HepG2 (cell line): ENCODE results near the gene MBOAT7. TPM values are rescaled to one million over a fixed set of nuclear protein-coding genes. Genes with fewer than 3 reads are reported as not detected.

ENCODE experiments used
- ATAC-seq: fragments of 200-7000 bp; cut with Tn5 transposase; 3 replicates; pipeline ENCODE4 v1.9.1; 2020; ENCODE audit warnings: mild to moderate bottlenecking, moderate library complexity
- BruUV-seq: library from RNA; stranded (reverse); fragments of 400-500 nt; replicated peaks from 2 replicates; lab custom pipeline; 2021; lab: Mats Ljungman, UMichigan
- CTCF ChIA-PET: fragments of 300-600 bp; formaldehyde crosslinking; extraction: SDS; loops from one replicate; lab custom pipeline; 2021; ENCODE audit warnings: low total read pairs, inconsistent platforms, low intra/inter-chr PET ratio; lab: Yijun Ruan, JAX
- POLR2A ChIA-PET: fragments of 350-600 bp; sonication (Branson Sonifier 250); formaldehyde crosslinking; loops from one replicate; lab custom pipeline; 2020; ENCODE audit warnings: antibody characterized with exemption, inconsistent platforms; lab: Yijun Ruan, JAX
- DNase-seq: peaks from one replicate; pipeline ENCODE4 v3.0.0-alpha.2; 2015; ENCODE audit warnings: low spot score
- FAIRE-seq: peaks from 3 replicates; lab custom pipeline; 2011; peaks lifted over from hg19 to GRCh38; lab: Jason Lieb, UNC
- H2AFZ ChIP-seq: one replicate; pipeline ENCODE4 v1.6.1; 2011; ENCODE audit warnings: low read length, inconsistent platforms
- H3K27ac ChIP-seq: fragments of 300-600 bp; 3 replicates; pipeline ENCODE4 v1.8.0; 2011; ENCODE audit warnings: mixed run types, mild to moderate bottlenecking, mixed read lengths, low read length, inconsistent platforms; ENCODE audit not compliant: insufficient read depth; ENCODE audit errors: extremely low read length
- H3K27me3 ChIP-seq, 2 experiments: fragments of 200-600 bp in 1 of 2; 2 replicates in 1 of 2; 3 replicates in 1 of 2; pipeline versions ENCODE4 v1.6.0 to v1.8.0; 2011; ENCODE audit warnings: low read length in 2 of 2, mild to moderate bottlenecking in 2 of 2, moderate library complexity in 2 of 2, inconsistent platforms in 1 of 2; ENCODE audit not compliant: insufficient read depth in 2 of 2, control insufficient read depth in 1 of 2
- H3K36me3 ChIP-seq, 2 experiments: fragments of 200-600 bp in 1 of 2; replicated peaks in 1 of 2; 2 replicates in 1 of 2; 3 replicates in 1 of 2; pipeline versions ENCODE4 v1.5.1 to v1.8.0; 2011; ENCODE audit warnings: low read length in 2 of 2, inconsistent platforms in 1 of 2; ENCODE audit not compliant: insufficient read depth in 2 of 2, control insufficient read depth in 1 of 2
- H3K4me1 ChIP-seq: 2 replicates; pipeline ENCODE4 v1.5.1; 2012; ENCODE audit warnings: low read length, inconsistent platforms; ENCODE audit not compliant: insufficient read depth
- H3K4me2 ChIP-seq: 2 replicates; pipeline ENCODE4 v1.6.0; 2011; ENCODE audit warnings: low read depth, low read length, inconsistent platforms
- H3K4me3 ChIP-seq, 3 experiments: fragments of 200-600 bp in 1 of 3; sonication (generic), shearing (Covaris generic) in 1 of 3; replicated peaks in 1 of 3; 2 replicates each; pipeline ENCODE4 v1.5.1; 2011 to 2016; ENCODE audit warnings: low read length in 3 of 3, inconsistent platforms in 2 of 3, low read depth in 2 of 3, mild to moderate bottlenecking in 2 of 3, control low read depth in 1 of 3, mixed read lengths in 1 of 3; ENCODE audit not compliant: insufficient read depth in 1 of 3
- H3K79me2 ChIP-seq: one replicate; pipeline ENCODE4 v1.6.1; 2011; ENCODE audit warnings: low read length, inconsistent platforms; ENCODE audit not compliant: insufficient read depth
- H3K9ac ChIP-seq: 2 replicates; pipeline ENCODE4 v1.6.0; 2011; ENCODE audit warnings: mild to moderate bottlenecking, low read depth, low read length, inconsistent platforms; ENCODE audit not compliant: insufficient read depth
- H3K9me3 ChIP-seq: 2 replicates; pipeline ENCODE4 v1.5.1; 2012; ENCODE audit warnings: mild to moderate bottlenecking, low read length
- H4K20me1 ChIP-seq: 2 replicates; pipeline ENCODE4 v1.6.0; 2011; ENCODE audit warnings: inconsistent platforms, mild to moderate bottlenecking, low read length, moderate library complexity; ENCODE audit not compliant: insufficient read depth
- CBX2 ChIP-seq, 2 experiments: fragments of 200-600 bp in 1 of 2; sonication (generic); formaldehyde crosslinking in 1 of 2; IDR thresholded peaks; 2 replicates each; pipeline versions ENCODE4 v1.7.0 to v1.8.1; 2018 to 2022; ENCODE audit warnings: low read depth in 2 of 2, low read length in 1 of 2, mild to moderate bottlenecking in 1 of 2, missing genetic modification reagents in 1 of 2
- ERF ChIP-seq: IDR thresholded peaks from 2 replicates; pipeline ENCODE4 v1.6.1; 2018; ENCODE audit warnings: missing biosample characterization, missing genetic modification reagents
- ESRRA ChIP-seq: sonication (generic); formaldehyde crosslinking; IDR thresholded peaks from 2 replicates; pipeline ENCODE4 v1.5.1; 2020; ENCODE audit warnings: mild to moderate bottlenecking, low read depth, missing genetic modification reagents
- HNRNPLL ChIP-seq: fragments of 200-400 bp; formaldehyde crosslinking; IDR thresholded peaks from 2 replicates; pipeline ENCODE4 v1.6.1; 2017; ENCODE audit warnings: mild to moderate bottlenecking, low read depth, low read length; ENCODE audit not compliant: poor library complexity, severe bottlenecking
- MBNL3 ChIP-seq: fragments of 250-450 bp; sonication (Bioruptor Pico); conservative IDR thresholded peaks from 2 replicates; pipeline ENCODE4 v1.8.0; 2022; ENCODE audit warnings: mild to moderate bottlenecking, inconsistent platforms
- MTA1 ChIP-seq: sonication (generic); formaldehyde crosslinking; IDR thresholded peaks from 2 replicates; pipeline ENCODE4 v1.4.0; 2020; ENCODE audit warnings: missing genetic modification reagents, mild to moderate bottlenecking, borderline replicate concordance
- PHF20 ChIP-seq: sonication (generic); formaldehyde crosslinking; IDR thresholded peaks from 2 replicates; pipeline ENCODE4 v1.5.0; 2020; ENCODE audit warnings: mild to moderate bottlenecking, missing genetic modification reagents
- YY1 ChIP-seq: IDR thresholded peaks from 2 replicates; pipeline ENCODE4 v1.6.1; 2011; ENCODE audit warnings: low read length, low read depth, moderate library complexity, mild to moderate bottlenecking; ENCODE audit not compliant: insufficient read depth, insufficient replicate concordance
- ZNF34 ChIP-seq: sonication (generic); formaldehyde crosslinking; IDR thresholded peaks from 2 replicates; pipeline ENCODE4 v1.4.0; 2020; ENCODE audit warnings: mild to moderate bottlenecking, missing genetic modification reagents, borderline replicate concordance
- ZNF546 ChIP-seq: sonication (generic); formaldehyde crosslinking; conservative IDR thresholded peaks from 2 replicates; pipeline ENCODE4 v1.8.1; 2023; ENCODE audit warnings: mild to moderate bottlenecking, missing genetic modification reagents
- ZNF563 ChIP-seq: sonication (generic); formaldehyde crosslinking; IDR thresholded peaks from 2 replicates; pipeline ENCODE4 v1.8.0; 2022; ENCODE audit warnings: mild to moderate bottlenecking, moderate library complexity, missing genetic modification reagents
- WGBS: methylation state at CpG from one replicate; pipeline ENCODE4 v1.1.6; 2017; ENCODE audit warnings: low lambda C conversion rate; 5-methylcytosine and 5-hydroxymethylcytosine counted together
- in situ Hi-C: cut with HindIII; loops from 2 replicates; pipeline ENCODE4 v1.10.0; 2017; ENCODE audit warnings: low pct_unique_long_range_greater_than_20kb; ENCODE audit not compliant: extremely low pct_ligation_motif_present
- intact Hi-C: fragments of 100-400 bp; cut with micrococcal nuclease; formaldehyde crosslinking; loops from one replicate; pipeline ENCODE4 v1.10.0; 2022; ENCODE audit not compliant: unreplicated experiment
- polyA plus RNA-seq, 8 experiments: library from polyadenylated mRNA; depleted of rRNA in 3 of 8; stranded (reverse) in 7 of 8; unstranded in 1 of 8; fragments of >200 nt; fragmentation: Illumina TruSeq in 4 of 8; extraction: Trizol in 4 of 8; gene quantifications; 2 replicates each; pipeline versions ENCODE4 v1.2.1 to v1.2.3, GENCODE V29; 2011 to 2016; ENCODE audit warnings: low read depth in 4 of 8, missing spikeins in 1 of 8, mixed read lengths in 1 of 8; ENCODE audit not compliant: insufficient read depth in 1 of 8
- total RNA-seq, 5 experiments: library from RNA; depleted of rRNA; stranded (reverse); fragments of >200 nt; fragmentation: Illumina TruSeq; extraction: Trizol; gene quantifications; 2 replicates each; pipeline ENCODE4 v1.2.3, GENCODE V29; 2016; ENCODE audit warnings: low read depth in 1 of 5
- TF ChIP-seq, protein P1 (sequence below): sonication (generic); formaldehyde crosslinking; IDR thresholded peaks from 2 replicates; pipeline ENCODE4 v1.8.1; 2023; ENCODE audit warnings: mild to moderate bottlenecking, missing genetic modification reagents
- TF ChIP-seq, protein P2 (sequence below), 2 experiments: IDR thresholded peaks; 2 replicates each; pipeline ENCODE4 v1.6.1; 2011 to 2012; ENCODE audit warnings: low read length in 2 of 2, borderline replicate concordance in 1 of 2, low read depth in 1 of 2, mild to moderate bottlenecking in 1 of 2, moderate library complexity in 1 of 2

MBOAT7 gene
- total and polyA plus RNA-seq, 2 of the 13 experiments (the other 11 are each of a cell fraction or from before 2014, with no cell fraction given): 22.2 to 25.5 TPM

DNA sequence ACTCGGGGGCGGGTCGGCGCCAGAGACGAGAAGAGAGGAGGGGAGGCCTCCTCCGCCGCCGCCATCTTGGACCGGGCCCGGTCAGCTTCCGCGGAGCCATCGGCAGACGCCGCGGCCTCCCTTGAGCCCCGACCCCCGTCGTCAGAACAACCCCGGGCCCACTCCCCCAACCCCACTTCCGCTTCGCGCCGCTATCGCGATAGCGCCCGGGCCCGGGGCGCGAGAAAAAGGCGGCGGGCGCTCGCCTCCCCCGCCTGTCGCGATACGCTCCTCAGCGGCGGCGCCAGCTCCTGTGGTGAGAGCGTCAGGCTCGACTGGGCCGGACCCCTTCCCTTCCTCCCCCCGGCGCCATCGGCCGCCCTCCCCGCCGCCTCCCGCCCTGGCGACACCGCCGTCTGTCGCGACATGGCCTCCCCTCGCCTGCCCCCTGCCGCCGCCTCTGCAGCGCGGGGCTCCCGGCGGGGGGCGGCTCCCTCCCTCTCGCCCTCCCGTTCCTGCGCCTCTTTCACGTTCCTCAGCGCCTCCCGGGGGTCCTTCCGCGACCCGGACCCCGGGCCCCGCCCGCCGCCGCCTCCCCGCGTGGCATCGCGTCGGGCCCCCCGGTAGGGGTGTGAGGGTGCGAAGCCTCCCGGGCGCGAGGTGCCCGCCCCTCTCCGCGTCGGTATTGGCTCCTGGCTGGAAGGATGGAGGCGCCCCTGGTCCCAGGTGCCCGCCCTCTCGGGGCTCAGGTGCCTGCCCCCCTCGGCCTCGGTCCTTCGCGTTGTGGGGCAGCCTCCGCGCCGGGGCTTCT lies 51.5 kb downstream of the MBOAT7 start, which contains the start of gene CNOT3:
Gene CNOT3 (plus strand): TSS at position 64 of the 790 bp plus-strand sequence. CDS start 5,217 bp downstream, outside the sequence.
- BruUV-seq: no TSS peak
- H3K27me3 ChIP-seq: no peaks in the 10 kb centered on the region; a peak in 1 of 5 replicates
- no peak for FAIRE-seq
- TF ChIP-seq ZNF546 (CRISPR knock-in tag): 0 out of 2 replicates have a peak, but pooled peaks have one; percentile 57
- peak; percentile 47; the same call in 1 of the 2 replicates for TF ChIP-seq ESRRA (CRISPR knock-in tag)
- TF ChIP-seq MTA1 (CRISPR knock-in tag): no peak
- no peak for TF ChIP-seq HNRNPLL
- no peak for TF ChIP-seq MBNL3 (CRISPR knock-in tag)
- TF ChIP-seq, protein P1, sequence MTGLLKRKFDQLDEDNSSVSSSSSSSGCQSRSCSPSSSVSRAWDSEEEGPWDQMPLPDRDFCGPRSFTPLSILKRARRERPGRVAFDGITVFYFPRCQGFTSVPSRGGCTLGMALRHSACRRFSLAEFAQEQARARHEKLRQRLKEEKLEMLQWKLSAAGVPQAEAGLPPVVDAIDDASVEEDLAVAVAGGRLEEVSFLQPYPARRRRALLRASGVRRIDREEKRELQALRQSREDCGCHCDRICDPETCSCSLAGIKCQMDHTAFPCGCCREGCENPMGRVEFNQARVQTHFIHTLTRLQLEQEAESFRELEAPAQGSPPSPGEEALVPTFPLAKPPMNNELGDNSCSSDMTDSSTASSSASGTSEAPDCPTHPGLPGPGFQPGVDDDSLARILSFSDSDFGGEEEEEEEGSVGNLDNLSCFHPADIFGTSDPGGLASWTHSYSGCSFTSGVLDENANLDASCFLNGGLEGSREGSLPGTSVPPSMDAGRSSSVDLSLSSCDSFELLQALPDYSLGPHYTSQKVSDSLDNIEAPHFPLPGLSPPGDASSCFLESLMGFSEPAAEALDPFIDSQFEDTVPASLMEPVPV (CRISPR knock-in tag): 0 out of 2 replicates have a peak, but pooled peaks have one; percentile 61
- peak; percentile 18; the same call in 1 of the 2 replicates for TF ChIP-seq PHF20 (CRISPR knock-in tag)
- peak; percentile 72; the same call in 1 of the 2 replicates for TF ChIP-seq ZNF563 (CRISPR knock-in tag)
- TF ChIP-seq CBX2 (IDR thresholded peaks at IDR 0.05; ENCODE audit: low read depth, low read length): peak; percentile 99
- TF ChIP-seq CBX2 (CRISPR knock-in tag; IDR thresholded peaks at IDR 0.05; ENCODE audit: low read depth): no peak
- TF ChIP-seq ZNF34: no peak
- peak; percentile 43 for TF ChIP-seq ERF (CRISPR knock-in tag)
- TF ChIP-seq YY1: peak; percentile 97
- TF ChIP-seq, protein P2, sequence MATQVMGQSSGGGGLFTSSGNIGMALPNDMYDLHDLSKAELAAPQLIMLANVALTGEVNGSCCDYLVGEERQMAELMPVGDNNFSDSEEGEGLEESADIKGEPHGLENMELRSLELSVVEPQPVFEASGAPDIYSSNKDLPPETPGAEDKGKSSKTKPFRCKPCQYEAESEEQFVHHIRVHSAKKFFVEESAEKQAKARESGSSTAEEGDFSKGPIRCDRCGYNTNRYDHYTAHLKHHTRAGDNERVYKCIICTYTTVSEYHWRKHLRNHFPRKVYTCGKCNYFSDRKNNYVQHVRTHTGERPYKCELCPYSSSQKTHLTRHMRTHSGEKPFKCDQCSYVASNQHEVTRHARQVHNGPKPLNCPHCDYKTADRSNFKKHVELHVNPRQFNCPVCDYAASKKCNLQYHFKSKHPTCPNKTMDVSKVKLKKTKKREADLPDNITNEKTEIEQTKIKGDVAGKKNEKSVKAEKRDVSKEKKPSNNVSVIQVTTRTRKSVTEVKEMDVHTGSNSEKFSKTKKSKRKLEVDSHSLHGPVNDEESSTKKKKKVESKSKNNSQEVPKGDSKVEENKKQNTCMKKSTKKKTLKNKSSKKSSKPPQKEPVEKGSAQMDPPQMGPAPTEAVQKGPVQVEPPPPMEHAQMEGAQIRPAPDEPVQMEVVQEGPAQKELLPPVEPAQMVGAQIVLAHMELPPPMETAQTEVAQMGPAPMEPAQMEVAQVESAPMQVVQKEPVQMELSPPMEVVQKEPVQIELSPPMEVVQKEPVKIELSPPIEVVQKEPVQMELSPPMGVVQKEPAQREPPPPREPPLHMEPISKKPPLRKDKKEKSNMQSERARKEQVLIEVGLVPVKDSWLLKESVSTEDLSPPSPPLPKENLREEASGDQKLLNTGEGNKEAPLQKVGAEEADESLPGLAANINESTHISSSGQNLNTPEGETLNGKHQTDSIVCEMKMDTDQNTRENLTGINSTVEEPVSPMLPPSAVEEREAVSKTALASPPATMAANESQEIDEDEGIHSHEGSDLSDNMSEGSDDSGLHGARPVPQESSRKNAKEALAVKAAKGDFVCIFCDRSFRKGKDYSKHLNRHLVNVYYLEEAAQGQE (IDR thresholded peaks at IDR 0.05; ENCODE audit: borderline replicate concordance in 1 of 2, low read depth in 1 of 2, low read length in 2 of 2): peak in 1 of 2 experiments; percentile 41; a peak in 1 of 4 replicates

More for the DNA sequence above, 51.5 kb downstream of the MBOAT7 start, which contains the start of gene CNOT3:
- peak within 1 kb of the TSS; percentile 94 for H3K4me2 ChIP-seq
- H3K9me3 ChIP-seq: peaks cover 5% of the 10 kb centered on the region
- WGBS: no CpG with 5 or more reads among the region's 103 CpGs
- H3K4me3 ChIP-seq: peak within 1 kb of the TSS; percentile 74 to 86 (median 82)
- ChIA-PET POLR2A (interaction anchor here (1.0 to 2.8 kb wide), 22 partner anchors 10 to 979 kb away, joined by 3 to 73 read pairs (median 5); partner anchors contain the start of genes LENG1, LENG8, LENG9 and MBOAT7), CTCF (no interaction called here)
- H3K36me3 ChIP-seq: peaks cover 20 to 33% of the 10 kb centered on the region in 2 experiments
- no peak for DNase-seq
- in situ Hi-C loops: no loop called here
- ATAC-seq: no peak
- H2AFZ ChIP-seq: peak within 1 kb of the TSS; percentile 72
- peak within 1 kb of the TSS; percentile 97 for H3K9ac ChIP-seq
- peak within 1 kb of the TSS; percentile 88 for H3K27ac ChIP-seq
- peaks cover 39% of the 10 kb centered on the region for H3K79me2 ChIP-seq
- H3K4me1 ChIP-seq: peaks cover 42% of the 10 kb centered on the region
- H4K20me1 ChIP-seq: peaks cover 10% of the 10 kb centered on the region; the same call in 1 of the 2 replicates
- intact Hi-C loops: loop anchor here (5.0 kb wide), 1 partner anchor 64 kb away; the partner anchor contains the start of gene RPS9
